Nephron progenitor cell (in vitro differentiated cells): ENCODE measurements around the gene TSFM.
A peak's percentile ranks its signal among the peaks of the same experiment; 100 is the strongest.

Source experiments
- DNase-seq: peaks from one replicate; pipeline ENCODE4 v3.0.0; 2021
- H3K27ac Mint-ChIP-seq: 2 replicates; pipeline ENCODE4 v1.8.0; 2021; ENCODE audit warnings: mild to moderate bottlenecking, moderate library complexity, mixed read lengths
- H3K27me3 Mint-ChIP-seq: 2 replicates; pipeline ENCODE4 v1.8.0; 2021; ENCODE audit warnings: mild to moderate bottlenecking, low read depth, mixed read lengths; ENCODE audit not compliant: poor library complexity
- H3K36me3 Mint-ChIP-seq: 2 replicates; pipeline ENCODE4 v1.8.0; 2021; ENCODE audit warnings: low read depth, mixed read lengths
- H3K4me1 Mint-ChIP-seq: 2 replicates; pipeline ENCODE4 v1.8.0; 2021; ENCODE audit warnings: mixed read lengths
- H3K4me3 Mint-ChIP-seq: 2 replicates; pipeline ENCODE4 v1.8.0; 2021; ENCODE audit warnings: mild to moderate bottlenecking, moderate library complexity, mixed read lengths
- H3K9me3 Mint-ChIP-seq: 2 replicates; pipeline ENCODE4 v1.8.0; 2021; ENCODE audit warnings: mild to moderate bottlenecking, moderate library complexity, mixed read lengths
- CTCF ChIP-seq: fragments of 200-600 bp; sonication (generic); IDR thresholded peaks from 2 replicates; pipeline ENCODE4 v1.5.0; 2021; ENCODE audit warnings: antibody characterized with exemption

Gene TSFM

GRCh38 chr12:57740656-57741412 is 41.8 kb upstream of the TSFM start:
- no peak overlapping the region for H3K27ac Mint-ChIP-seq
- no peak overlapping the region for H3K4me3 Mint-ChIP-seq
- H3K27me3 Mint-ChIP-seq, result peaks cover 87% of the 10 kb centered on the region
- H3K4me1 Mint-ChIP-seq, result peaks cover 33% of the 10 kb centered on the region
- no peak for TF ChIP-seq CTCF
- no peak for DNase-seq
- peaks cover 8% of the 10 kb centered on the region for H3K9me3 Mint-ChIP-seq
- H3K36me3 Mint-ChIP-seq, result peaks cover 3% of the 10 kb centered on the region

GRCh38 chr12:57741413-57741789 is 41.2 kb upstream of the TSFM start:
- Mint-ChIP-seq H3K4me1 (peaks cover 36% of the 10 kb centered on the region), H3K27ac (no peak overlapping the region), H3K9me3 (peaks cover 6% of the 10 kb centered on the region), H3K36me3 (peaks cover 9% of the 10 kb centered on the region), H3K4me3 (no peak overlapping the region), H3K27me3 (peaks cover 82% of the 10 kb centered on the region)
- TF ChIP-seq CTCF, result no peak
- DNase-seq, result no peak

- peaks cover 16% of the 10 kb centered on the region for H3K36me3 Mint-ChIP-seq
- H3K27ac Mint-ChIP-seq, result no peak overlapping the region
- no peak for TF ChIP-seq CTCF
- H3K27me3 Mint-ChIP-seq, result peaks cover 75% of the 10 kb centered on the region
- H3K4me1 Mint-ChIP-seq, result peaks cover 31% of the 10 kb centered on the region
- H3K9me3 Mint-ChIP-seq, result no peaks in the 10 kb centered on the region
- DNase-seq, result no peak
- no peak overlapping the region for H3K4me3 Mint-ChIP-seq
Measured at GRCh38 chr12:57741844-57742738, 40.5 kb upstream of the TSFM start.

- TF ChIP-seq CTCF, result no peak
- H3K27me3 Mint-ChIP-seq, result peaks cover 60% of the 10 kb centered on the region
- H3K9me3 Mint-ChIP-seq, result no peaks in the 10 kb centered on the region
- H3K4me3 Mint-ChIP-seq, result peak overlapping the region; percentile 95
- DNase-seq, result no peak
- H3K36me3 Mint-ChIP-seq, result peaks cover 33% of the 10 kb centered on the region
- H3K27ac Mint-ChIP-seq, result no peak overlapping the region
- peaks cover 31% of the 10 kb centered on the region for H3K4me1 Mint-ChIP-seq
Measured at GRCh38 chr12:57743769-57744168, 38.8 kb upstream of the TSFM start.

- peak; percentile 72 for DNase-seq
- peaks cover 38% of the 10 kb centered on the region for H3K36me3 Mint-ChIP-seq
- peaks cover 55% of the 10 kb centered on the region for H3K27me3 Mint-ChIP-seq
- H3K9me3 Mint-ChIP-seq, result no peaks in the 10 kb centered on the region
- peak overlapping the region; percentile 95 for H3K4me3 Mint-ChIP-seq
- H3K4me1 Mint-ChIP-seq, result peaks cover 26% of the 10 kb centered on the region
- peak overlapping the region; percentile 98 for H3K27ac Mint-ChIP-seq
- no peak for TF ChIP-seq CTCF
Measured at GRCh38 chr12:57744194-57744776, 38.3 kb upstream of the TSFM start.
